Type B pancreatic cell (in vitro differentiated cells): ENCODE measurements around the gene SLAMF1. TPM values are rescaled to one million over a fixed set of nuclear protein-coding genes. Genes with fewer than 3 reads are reported as not detected.
"Not testable (repeated sequence)": the region's sequence is repeated elsewhere in the genome, so short reads cannot be mapped to it uniquely, and the experiment has no call there.

Experiments
- DNase-seq: peaks from one replicate; pipeline ENCODE4 v3.0.0; 2021; ENCODE audit warnings: mixed read lengths; ENCODE audit not compliant: unreplicated experiment; ENCODE audit errors: extremely low spot score
- H3K27ac Mint-ChIP-seq: 2 replicates; pipeline ENCODE4 v1.8.0; 2021; ENCODE audit warnings: mild to moderate bottlenecking, mixed read lengths
- H3K27me3 Mint-ChIP-seq: 2 replicates; pipeline ENCODE4 v1.8.0; 2021; ENCODE audit warnings: mixed read lengths
- H3K36me3 Mint-ChIP-seq: 2 replicates; pipeline ENCODE4 v1.8.0; 2021; ENCODE audit warnings: mixed read lengths
- H3K4me1 Mint-ChIP-seq: one replicate; pipeline ENCODE4 v1.8.0; 2021; ENCODE audit warnings: mixed read lengths; ENCODE audit not compliant: unreplicated experiment
- H3K4me3 Mint-ChIP-seq: 2 replicates; pipeline ENCODE4 v1.8.0; 2021; ENCODE audit warnings: mild to moderate bottlenecking, mixed read lengths
- H3K9me3 Mint-ChIP-seq: 2 replicates; pipeline ENCODE4 v1.8.0; 2021; ENCODE audit warnings: mixed read lengths
- long read RNA-seq: library from polyadenylated mRNA; unstranded; transcript quantifications from one replicate; pipeline ENCODE4 v2.0.0, GENCODE V29; 2020
- total RNA-seq: library from RNA; stranded (reverse); gene quantifications from 2 replicates; pipeline ENCODE4 v1.2.1, GENCODE V29; 2021; ENCODE audit warnings: low replicate concordance
- TF ChIP-seq, protein P1 (sequence below): fragments of 200-600 bp; sonication (generic); conservative IDR thresholded peaks from 2 replicates; pipeline ENCODE4 v1.5.0; 2021; ENCODE audit warnings: antibody characterized with exemption, mild to moderate bottlenecking

The SLAMF1 gene, protein sequence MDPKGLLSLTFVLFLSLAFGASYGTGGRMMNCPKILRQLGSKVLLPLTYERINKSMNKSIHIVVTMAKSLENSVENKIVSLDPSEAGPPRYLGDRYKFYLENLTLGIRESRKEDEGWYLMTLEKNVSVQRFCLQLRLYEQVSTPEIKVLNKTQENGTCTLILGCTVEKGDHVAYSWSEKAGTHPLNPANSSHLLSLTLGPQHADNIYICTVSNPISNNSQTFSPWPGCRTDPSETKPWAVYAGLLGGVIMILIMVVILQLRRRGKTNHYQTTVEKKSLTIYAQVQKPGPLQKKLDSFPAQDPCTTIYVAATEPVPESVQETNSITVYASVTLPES
- not detected in 2 replicates for total RNA-seq
- long read RNA-seq: 0 reads

DNA sequence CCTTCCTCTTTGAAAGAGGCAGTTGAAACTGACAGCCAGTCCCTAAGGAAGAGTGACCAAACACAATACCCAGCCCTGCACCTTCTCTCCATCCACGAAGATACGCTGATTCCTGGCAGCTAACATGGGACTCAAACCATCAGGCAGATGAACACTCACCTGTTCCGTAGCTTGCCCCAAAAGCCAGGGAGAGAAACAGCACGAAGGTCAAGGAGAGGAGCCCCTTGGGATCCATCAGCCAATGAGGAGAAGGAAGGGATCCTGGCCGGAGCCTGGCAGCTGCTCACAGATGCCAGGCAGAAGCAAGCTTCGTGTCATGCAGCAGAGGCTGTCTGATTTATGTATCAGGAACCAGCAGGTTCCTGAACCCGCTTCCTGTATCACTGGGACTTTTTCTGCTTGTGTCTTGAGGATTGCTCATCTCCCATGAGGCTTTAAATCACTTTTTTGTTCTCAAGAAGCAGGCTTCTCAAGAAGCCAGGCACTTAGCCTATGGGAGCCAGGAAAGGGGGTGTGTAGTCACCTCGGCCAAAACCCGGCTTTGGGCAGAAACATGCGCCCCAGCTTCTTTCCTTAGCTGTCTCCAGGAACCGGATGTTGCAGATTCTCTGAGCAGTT, at the start of gene SLAMF1:
Gene SLAMF1, minus strand, starts transcription at position 334 of the 618 bp plus-strand sequence. Its CDS starts 99 bp downstream, at position 235.
- H3K27me3 Mint-ChIP-seq: peaks cover 16% of the 10 kb centered on the region
- H3K36me3 Mint-ChIP-seq: no peaks in the 10 kb centered on the region
- H3K4me3 Mint-ChIP-seq: no peak within 1 kb of the TSS
- no peaks in the 10 kb centered on the region for H3K9me3 Mint-ChIP-seq
- peaks cover 7% of the 10 kb centered on the region for H3K4me1 Mint-ChIP-seq
- no peak within 1 kb of the TSS for H3K27ac Mint-ChIP-seq
- TF ChIP-seq, protein P1, sequence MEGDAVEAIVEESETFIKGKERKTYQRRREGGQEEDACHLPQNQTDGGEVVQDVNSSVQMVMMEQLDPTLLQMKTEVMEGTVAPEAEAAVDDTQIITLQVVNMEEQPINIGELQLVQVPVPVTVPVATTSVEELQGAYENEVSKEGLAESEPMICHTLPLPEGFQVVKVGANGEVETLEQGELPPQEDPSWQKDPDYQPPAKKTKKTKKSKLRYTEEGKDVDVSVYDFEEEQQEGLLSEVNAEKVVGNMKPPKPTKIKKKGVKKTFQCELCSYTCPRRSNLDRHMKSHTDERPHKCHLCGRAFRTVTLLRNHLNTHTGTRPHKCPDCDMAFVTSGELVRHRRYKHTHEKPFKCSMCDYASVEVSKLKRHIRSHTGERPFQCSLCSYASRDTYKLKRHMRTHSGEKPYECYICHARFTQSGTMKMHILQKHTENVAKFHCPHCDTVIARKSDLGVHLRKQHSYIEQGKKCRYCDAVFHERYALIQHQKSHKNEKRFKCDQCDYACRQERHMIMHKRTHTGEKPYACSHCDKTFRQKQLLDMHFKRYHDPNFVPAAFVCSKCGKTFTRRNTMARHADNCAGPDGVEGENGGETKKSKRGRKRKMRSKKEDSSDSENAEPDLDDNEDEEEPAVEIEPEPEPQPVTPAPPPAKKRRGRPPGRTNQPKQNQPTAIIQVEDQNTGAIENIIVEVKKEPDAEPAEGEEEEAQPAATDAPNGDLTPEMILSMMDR: no peak
- no peak for DNase-seq

DNA sequence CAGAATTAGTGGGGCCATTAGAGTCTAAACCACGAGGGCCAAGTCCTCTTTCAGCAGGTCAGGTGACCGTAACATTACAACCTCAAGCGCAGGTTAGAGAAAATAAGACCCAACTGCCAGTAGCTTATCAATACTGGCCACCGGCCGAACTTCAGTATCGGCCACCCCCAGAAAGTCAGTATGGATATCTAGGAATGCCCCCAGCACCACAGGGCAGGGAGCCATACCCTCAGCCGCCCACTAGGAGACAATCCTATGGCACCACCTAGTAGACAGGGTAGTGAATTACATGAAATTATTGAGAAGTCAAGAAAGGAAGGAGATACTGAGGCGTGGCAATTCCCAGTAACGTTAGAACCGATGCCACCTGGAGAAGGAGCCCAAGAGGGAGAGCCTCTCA, 45.5 kb upstream of the SLAMF1 start:
- H3K27ac Mint-ChIP-seq, H3K36me3 Mint-ChIP-seq, DNase-seq, H3K9me3 Mint-ChIP-seq, H3K4me1 Mint-ChIP-seq, H3K4me3 Mint-ChIP-seq: not testable (repeated sequence)
- peaks cover 23% of the 10 kb centered on the region for H3K27me3 Mint-ChIP-seq

DNA sequence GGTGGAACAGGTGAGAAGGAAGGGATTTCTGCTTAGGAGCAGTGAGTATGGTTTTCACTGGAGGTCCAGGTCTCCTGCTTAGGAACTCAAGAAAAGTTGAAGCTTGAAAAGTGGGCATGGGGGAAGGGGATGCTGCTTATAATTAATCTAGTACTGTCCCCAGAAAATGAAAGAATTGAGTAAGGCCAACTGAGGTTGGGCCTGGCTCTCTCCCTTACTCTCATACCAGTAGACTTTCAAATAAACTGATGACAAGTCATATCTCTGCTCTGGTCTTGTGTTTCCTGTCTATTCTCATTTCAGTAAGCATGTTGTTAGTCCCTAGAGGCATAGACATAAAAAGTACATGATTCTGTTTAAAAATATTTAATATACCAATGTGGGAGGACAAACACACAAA, 38.4 kb upstream of the SLAMF1 start:
- Mint-ChIP-seq H3K4me1 (no peaks in the 10 kb centered on the region), H3K4me3 (no peak overlapping the region), H3K27me3 (peaks cover 14% of the 10 kb centered on the region), H3K27ac (no peak overlapping the region), H3K9me3 (peaks cover 10% of the 10 kb centered on the region), H3K36me3 (no peaks in the 10 kb centered on the region)
- DNase-seq: no peak
- TF ChIP-seq, protein P1: no peak

DNA sequence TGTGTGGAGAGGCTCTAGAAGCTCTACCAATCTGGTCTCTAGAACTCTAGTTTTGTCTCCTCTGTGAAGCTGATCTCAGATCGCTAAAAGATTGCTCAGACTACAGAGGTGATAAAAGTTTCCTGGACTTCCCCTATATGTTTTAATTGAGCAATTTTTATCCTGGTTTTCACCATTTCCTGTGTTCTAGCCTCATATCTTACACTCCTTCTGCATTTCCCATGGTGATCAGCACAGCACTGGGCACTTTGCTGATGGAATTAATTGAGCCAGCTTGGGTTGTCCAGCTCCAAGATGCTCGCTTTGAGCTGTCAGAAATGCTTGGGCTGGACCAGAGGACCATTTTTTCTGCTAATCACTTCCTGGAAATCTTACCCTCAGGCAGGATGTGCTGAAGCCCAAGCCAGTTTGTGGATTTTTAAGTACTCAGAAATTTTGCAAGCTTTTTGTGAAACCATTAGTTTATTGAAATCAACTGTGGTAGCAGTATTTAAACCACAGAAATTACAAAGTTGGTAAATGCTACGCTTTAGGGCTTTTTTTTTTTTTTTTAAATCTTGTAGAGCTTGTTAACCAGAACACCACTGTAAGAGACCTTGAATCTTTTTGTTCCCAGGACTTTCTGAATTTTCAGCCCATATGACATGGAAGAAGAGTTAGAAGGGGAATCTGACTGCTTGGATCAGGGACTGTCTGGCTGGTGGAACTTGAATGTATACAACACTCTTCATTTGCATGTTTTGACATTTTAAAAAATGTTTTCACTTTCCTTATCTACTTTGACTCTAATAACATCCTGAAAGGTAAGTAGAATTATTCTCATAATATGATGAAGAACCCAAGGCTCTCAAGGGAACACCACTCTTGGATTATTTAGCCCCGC, 36.4 kb upstream of the SLAMF1 start:
- no peaks in the 10 kb centered on the region for H3K4me1 Mint-ChIP-seq
- no peak overlapping the region for H3K27ac Mint-ChIP-seq
- no peak overlapping the region for H3K4me3 Mint-ChIP-seq
- H3K27me3 Mint-ChIP-seq: peaks cover 23% of the 10 kb centered on the region
- peaks cover 10% of the 10 kb centered on the region for H3K9me3 Mint-ChIP-seq
- TF ChIP-seq, protein P1: no peak
- H3K36me3 Mint-ChIP-seq: no peaks in the 10 kb centered on the region
- DNase-seq: no peak

DNA sequence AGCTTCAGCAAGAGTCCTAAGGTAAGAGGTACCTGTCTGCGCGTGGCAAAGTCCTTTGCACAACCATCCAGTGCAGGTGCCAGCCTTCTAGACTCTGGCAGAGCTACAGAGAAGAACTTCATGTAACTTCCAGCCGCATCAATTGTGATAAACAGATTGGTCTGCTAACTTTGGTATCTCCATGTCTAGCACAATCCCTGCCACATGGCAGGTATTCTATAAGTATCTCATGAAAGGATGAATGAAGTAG, 35.0 kb upstream of the SLAMF1 start:
- TF ChIP-seq, protein P1: no peak
- DNase-seq: no peak
- Mint-ChIP-seq H3K36me3 (no peaks in the 10 kb centered on the region), H3K4me3 (no peak overlapping the region), H3K4me1 (no peaks in the 10 kb centered on the region), H3K27me3 (peaks cover 28% of the 10 kb centered on the region), H3K27ac (no peak overlapping the region), H3K9me3 (peaks cover 10% of the 10 kb centered on the region)
